Measurements from ENCODE around the gene SLC25A20. TPM values are rescaled to one million over a fixed set of nuclear protein-coding genes. Genes with fewer than 3 reads are reported as not detected.

SLC25A20 gene
- total RNA-seq, 1 donor from 2014 or later, result 25.4 TPM

DNA sequence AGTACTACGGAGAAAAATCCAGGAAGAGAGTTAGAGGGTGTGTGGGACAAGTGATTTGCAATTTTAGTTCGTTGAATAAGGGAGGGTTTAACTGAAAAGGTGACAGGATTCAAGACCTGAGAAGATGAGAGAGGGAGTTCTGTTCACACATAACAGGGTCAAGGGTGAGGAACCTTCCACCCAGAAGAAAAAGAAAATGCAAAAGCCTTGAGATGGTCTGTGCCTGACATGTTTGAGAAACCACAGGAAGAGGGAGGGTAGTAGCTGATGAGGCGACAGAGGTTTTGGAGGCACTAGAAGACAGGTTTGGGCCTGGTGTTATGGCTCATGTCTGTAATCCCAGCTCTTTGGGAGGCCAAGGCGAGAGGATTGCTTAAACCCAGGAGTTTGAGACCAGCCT lies 591 bp upstream of the SLC25A20 start:
- DNase-seq (ENCODE audit: low read depth, low spot score), result no peak

DNA sequence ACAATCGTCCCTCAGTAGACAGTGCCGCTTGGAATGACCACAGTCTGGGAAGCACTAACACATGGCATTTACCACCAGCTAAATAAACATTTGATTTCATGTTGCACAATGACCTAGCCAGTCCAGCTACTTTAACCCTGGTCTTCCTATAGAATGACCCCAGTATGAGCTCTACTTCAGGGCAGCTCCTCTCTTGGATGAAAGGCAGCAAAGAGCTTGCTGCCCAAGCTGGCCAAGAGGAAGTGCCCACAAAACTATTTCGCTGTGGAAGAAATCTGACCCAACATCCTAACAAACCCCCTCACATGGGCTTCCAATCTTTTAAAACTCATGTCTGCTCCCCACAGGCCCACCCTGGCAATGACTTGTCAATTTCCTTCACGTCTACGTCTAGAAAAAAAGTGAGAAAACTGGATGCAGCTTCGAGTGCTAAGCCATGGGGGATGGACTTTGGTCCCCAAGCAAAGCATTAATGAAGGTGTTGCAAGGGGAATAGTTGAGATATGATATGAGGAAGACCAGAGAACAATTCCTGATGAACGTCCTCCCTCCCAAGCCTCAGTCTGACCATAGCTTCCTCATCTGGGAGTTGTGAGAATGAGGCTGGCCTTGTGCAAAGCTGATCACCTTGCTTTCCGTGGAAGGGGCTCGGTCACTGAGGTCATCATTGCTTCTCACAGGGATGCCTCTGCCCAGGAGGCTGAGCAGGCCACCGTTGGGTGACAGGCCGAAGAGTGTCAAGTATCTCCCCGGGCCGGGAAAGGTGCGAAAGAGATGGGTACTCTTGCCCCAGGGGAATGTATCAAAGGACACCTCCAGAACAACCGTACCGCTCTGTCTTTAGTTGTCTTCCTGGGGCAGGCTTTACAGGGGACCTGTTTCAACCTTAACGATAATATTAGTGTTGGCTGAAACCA lies 964 bp downstream of the SLC25A20 start:
- no peak for DNase-seq (ENCODE audit: low read depth, low spot score)

DNA sequence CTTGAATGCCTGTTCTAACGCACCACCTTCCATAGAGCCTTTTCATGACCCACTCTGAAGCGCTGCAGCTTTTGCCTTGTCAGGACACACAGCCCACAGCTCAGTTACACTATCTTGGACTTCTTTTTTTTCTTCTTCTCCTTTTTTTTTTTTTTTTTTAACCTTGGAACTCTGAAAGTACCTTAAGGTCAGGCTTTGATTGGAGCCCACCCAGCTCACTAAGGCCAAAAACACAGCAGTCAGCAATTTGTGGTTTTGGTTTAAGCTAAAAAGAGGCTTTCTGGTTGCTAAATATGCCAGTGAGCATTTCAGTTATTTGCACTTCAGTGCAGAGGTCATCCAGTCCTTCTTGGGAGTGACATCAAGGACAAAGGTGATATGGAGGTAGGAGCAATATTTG lies 1.7 kb downstream of the SLC25A20 start:
- no peak for DNase-seq (ENCODE audit: low read depth, low spot score)

DNA sequence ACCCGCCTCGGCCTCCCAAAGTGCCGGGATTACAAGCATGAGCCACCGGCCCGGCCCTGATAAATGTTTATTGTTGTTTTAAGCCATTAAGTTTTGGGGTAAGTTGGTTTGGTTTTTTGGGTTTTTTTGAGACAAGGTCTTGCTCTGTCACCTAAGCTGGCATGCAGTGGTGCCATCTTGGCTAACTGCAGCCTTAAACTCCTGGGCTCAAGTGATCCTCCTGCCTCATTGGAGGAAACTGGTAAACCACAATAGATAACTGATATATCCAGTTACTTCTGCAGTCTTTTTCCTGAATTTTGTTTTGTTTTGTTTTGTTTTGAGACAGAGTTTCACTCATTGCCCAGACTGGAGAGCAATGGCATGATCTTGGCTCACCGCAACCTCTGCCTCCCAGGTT lies 4.2 kb downstream of the SLC25A20 start:
- DNase-seq (ENCODE audit: low read depth, low spot score), result no peak

DNA sequence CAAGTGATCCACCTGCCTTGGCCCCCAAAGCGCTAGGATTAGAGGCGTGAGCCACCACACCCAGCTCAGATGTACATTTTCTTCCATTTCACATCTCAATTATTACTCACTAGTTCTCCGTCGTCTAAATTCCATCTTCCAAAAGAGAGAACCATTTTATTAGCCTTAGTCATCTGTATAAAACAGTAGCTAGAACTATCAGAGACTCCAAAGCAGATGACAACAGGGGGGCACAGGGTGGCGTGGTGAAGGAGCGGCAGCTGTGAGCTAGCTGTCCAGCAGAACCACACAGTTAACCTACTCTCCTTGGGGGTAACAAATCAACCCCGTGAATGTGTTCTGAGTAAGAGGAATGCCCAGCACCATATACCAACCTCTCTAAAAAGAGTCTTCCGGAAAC lies 7.1 kb downstream of the SLC25A20 start:
- DNase-seq (ENCODE audit: low read depth, low spot score), result no peak

DNA sequence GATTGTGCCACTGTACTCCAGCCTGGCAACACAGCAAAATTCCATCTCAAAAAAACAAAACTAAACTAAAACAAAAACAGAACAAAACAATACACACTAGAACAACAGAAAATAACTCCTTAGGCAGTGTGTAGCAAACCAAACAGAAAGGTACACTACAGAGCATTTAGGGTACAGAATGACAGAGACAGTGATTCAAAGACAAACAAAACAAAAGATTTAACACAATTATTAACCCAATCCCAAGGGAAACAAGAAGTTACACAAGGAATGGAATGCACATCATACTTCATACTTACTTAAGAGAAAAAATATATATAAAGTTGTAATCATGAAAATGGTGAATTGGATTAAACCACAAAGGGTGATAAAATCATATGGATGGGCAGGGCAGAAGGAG lies 12.9 kb downstream of the SLC25A20 start:
- DNase-seq (ENCODE audit: low read depth, low spot score), result no peak

DNA sequence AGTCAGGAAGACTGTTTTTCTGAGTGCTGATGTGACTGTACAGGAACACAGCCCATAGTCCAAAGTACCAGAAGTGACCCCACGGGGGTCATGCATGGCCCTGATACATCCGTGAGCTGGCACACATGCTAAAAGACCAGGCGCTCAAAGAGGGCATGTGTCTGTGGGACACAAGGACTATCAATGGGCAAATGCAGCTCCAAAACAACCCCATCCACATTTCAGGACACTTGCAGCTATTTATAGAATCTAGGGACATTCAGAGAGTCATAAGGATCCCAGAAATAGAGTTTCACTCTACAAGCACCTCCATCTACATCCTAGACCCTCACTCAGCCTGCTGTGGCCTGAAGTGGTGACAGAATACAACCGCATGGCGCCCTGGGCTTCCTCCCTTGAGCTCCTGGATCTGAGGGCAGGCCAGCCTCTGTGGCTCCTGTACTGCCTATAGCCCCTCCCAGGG lies 17.0 kb downstream of the SLC25A20 start:
- no peak for DNase-seq (ENCODE audit: low read depth, low spot score)

DNA sequence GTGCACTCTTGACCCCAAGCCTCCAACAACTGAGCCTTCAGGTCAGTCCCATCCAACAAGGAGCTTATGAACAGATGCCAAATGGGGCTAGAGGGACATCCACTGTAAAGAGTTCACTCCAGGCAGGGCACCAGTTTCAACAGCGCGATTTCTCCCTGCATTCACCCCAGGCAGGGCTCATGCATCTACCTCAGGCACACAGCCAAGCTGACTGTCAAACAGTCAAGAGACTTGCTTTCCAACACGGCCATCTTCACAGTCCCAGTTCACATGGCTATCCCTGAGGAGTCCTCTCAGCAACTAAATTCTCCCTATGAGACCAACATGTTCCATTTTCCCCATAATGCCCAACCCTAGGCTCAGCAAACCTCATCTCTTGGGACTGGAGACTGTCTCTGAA lies 17.7 kb downstream of the SLC25A20 start:
- DNase-seq (ENCODE audit: low read depth, low spot score), result no peak

DNA sequence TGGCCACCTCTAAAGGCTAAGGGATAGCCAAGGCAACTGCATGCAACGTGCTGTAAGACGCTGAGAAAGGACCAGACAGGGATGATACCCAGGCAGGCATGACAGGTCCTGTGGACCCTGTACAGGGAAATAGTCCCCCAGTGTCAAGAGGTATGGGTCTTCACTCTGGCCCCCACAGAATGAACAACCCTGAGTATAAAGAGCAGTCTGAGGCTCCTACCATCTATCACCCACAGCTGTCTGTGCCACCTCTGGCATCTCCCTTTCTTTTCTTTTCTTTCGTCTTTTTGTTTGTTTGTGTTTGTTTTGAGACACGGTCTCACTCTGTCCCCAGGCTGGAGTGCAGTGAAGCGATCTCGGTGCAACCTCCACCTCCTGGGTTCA lies 18.7 kb downstream of the SLC25A20 start:
- no peak for DNase-seq (ENCODE audit: low read depth, low spot score)

DNA sequence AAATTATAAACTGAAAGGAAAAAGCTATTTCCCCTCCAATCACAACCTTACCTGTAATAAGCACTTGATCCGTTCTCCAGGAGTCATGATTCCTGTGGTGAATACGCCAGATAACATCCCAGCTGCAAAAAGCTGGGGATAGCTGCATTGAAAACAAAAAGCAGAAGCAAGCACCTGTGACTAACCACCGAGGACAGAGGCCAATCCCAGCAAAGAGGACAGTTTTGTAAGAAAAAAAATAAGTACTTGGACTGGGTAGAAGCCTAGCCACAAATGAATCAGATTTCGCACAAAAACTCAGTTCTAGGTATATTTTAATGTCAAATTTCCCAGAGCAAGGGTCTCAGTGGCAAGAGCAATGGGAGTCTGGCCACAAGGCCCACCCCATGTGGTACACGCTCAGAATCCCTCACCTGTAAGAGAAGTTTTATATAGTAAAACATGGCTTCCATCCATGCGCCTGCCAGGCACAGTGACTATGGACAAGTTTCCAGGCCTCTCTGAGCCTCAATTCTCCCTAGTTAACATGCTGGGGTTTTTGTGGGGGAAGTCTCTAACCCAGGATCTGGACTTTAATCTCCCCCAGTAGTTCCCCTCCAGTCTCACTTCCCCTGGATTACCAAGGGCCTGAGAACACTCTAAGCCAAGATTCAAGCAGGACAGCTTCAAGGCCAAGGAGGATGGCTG lies 19.2 kb downstream of the SLC25A20 start:
- no peak for DNase-seq (ENCODE audit: low read depth, low spot score)

DNA sequence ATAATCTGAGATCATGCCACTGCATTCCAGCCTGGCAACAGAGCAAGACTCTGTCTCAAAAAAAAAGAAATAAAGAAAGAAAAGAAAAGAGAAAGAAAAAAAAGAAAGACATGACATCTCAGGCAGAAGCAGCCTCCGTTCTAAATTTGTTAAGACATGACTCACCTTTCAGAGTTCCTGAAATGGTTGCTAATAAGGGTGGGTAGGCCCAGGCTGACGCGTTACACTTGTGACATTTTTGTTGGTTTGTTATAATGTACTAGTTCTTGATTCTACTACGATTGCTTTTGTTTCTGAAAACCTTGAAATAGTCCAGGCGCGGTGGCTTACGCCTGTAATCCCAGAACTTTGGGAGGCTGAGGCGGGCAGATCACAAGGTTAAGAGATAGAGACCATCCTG lies 21.0 kb downstream of the SLC25A20 start:
- DNase-seq (ENCODE audit: low read depth, low spot score), result no peak

DNA sequence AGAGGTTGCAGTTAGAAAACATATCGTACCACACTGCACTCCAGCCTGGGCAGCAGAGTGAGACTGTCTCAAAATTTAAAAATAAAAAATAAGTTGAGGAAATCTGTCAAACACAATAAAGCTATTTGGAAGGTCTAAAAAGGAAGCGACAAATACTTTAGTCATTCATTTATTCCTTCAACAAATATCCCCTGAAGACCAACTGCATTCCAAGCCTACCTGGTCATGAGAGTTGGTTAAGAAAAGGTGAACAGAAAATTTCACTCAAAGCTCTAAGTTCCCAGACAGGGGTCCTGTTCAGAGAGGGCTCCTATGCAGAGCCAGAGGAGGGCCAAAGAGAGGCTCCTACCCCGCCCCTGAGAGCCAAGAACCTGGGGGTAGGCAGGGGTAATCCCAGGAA lies 35.6 kb downstream of the SLC25A20 start:
- DNase-seq (ENCODE audit: low read depth, low spot score), result no peak

DNA sequence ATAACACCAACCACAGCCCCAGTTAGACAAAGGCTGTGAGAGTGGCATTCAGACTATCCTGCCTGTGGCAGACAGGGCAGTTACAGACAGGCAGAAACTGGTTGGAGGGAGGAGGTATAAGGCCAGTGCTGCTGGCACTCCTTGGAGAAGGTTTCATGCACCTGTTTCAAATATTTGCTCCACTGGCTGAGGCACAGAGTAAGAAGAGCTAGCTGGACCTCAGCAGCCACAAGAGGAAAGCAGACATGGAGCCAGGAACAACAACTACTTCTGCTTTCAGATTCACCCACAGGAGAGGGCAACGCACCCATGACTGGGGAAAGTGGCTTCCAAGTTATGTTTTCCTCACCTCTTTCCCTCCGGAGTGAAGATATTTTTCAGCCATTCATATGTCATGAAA lies 39.5 kb downstream of the SLC25A20 start:
- no peak for DNase-seq (ENCODE audit: low read depth, low spot score)

DNA sequence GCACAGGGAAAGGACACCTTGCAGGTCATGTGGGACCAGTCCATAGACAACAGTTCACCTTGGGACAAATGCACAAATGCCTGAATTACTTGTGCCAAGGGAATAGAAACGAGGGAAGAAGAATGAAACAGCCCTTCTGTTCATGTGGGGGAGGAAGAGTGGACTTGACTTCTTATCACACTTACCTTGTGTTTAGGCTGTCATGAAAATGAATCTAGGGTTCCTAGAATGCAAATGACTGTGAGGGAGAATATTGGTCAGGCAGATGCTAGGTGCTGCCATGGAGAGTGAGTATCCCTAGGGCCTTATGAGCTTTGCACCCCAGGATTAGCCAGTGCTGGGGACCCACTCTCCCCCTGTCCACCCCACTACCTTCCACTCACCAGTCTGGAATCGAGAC lies 40.0 kb downstream of the SLC25A20 start:
- no peak for DNase-seq (ENCODE audit: low read depth, low spot score)

DNA sequence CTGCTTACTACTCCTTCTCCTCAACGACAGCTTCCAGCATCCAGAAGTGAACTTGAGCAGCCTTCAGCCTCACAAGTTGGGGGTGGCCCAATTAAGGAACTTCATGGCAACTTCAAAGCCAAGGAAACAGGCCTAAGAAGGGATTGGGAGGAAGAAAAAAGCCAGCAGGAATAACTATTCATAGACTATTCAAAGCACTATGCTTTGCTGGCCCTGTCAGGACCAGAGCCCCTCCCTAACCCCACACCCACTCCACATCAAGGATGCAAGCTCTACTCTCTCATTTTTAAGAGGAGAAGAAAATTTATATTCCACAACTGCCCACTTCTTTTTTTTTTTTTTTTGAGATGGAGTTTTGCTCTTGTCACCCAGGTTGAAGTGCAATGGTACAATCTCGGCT lies 41.0 kb downstream of the SLC25A20 start:
- no peak for DNase-seq (ENCODE audit: low read depth, low spot score)

DNA sequence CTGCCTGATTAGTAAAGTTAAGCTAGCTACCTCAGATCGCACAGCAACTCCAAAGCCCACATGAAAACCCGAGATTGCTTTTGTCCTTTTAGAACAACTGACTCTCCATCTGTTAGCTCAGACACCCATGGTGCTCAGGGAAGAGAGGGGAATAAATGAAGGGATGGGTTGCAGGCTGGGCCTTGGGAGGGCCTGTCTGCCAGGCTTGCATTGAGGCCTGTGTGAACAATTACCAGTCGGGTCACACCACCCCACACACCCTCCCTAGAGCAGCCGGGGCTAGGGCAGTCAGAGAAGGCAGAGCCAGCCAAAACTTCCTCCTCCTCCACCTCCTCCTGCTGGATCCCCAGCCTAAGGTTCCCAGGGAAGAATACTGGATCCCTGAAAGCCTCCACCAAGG lies 42.2 kb downstream of the SLC25A20 start:
- DNase-seq (ENCODE audit: low read depth, low spot score), result no peak

DNA sequence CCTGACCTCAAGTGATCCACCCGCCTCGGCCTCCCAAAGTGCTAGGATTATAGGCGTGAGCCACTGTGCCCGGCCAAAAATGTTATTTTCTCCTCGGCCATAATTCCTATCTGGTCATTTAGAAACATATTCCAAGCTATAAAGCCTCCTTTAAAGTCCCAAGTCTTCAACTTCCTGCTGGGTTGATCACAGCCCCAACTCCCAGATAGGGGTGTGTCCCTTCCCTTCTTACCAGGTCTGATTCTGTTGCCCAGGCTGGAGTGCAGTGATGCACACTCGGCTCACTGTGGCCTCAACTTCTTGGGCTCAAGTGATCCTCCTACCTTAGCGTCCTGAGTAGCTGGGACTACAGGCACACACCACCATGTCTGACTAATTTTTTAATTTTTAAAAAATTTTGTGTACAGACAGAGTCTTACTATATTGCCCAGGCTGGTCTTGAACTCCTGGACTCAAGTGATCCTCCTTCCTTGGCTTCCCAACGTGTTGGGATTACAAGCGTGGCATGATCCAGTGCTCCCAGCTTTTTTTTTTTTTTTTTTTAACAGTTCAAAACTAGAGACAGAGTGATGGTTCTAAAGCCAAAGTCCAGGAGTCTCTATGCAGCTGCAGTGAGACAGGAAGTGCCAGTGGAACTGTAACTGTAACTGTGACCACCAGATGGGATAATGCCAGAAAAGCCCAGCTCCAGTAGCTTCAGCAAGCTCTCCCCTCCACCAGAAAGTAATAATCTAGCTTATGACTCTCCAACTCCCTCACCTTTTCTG lies 42.8 kb downstream of the SLC25A20 start:
- no peak for DNase-seq (ENCODE audit: low read depth, low spot score)

DNA sequence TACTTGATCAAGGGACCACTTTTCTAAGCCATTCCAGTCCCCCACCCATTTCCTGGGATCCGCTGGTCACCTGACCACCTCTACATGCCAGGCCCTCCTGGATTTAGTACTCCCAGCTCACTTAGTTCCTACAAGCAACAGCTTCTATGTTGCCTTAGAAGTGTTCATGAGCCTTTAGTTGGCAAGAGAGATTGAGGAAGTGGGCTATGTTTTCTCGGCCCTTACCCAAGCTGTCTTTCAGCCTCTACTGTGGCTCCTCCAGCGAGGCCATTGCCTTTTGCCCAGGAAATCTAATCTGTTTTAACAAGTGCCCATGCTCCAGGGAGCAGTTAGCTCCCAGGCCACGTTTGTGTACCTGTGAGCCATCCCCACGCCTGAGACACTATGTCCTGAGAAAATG lies 46.5 kb downstream of the SLC25A20 start:
- DNase-seq (ENCODE audit: low read depth, low spot score), result no peak

DNA sequence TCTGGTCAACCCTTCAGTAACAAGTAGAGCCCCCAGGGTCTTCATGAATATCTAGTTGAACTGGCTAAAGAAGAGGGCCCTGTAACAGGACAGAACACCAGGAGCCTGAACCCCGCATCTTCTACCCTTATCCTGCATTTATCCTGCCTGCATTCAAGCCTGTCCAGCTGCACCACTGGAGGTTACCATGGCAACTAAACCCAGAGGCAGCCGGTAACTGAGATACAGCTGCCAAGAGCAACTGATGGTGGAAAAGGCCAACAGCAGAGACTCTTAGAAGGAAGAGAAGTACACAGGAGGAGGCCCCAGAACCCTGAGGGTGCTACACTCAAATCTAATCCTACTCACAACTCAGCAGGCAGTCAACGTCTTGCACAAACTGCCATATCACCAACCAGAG lies 47.3 kb downstream of the SLC25A20 start:
- no peak for DNase-seq (ENCODE audit: low read depth, low spot score)

DNA sequence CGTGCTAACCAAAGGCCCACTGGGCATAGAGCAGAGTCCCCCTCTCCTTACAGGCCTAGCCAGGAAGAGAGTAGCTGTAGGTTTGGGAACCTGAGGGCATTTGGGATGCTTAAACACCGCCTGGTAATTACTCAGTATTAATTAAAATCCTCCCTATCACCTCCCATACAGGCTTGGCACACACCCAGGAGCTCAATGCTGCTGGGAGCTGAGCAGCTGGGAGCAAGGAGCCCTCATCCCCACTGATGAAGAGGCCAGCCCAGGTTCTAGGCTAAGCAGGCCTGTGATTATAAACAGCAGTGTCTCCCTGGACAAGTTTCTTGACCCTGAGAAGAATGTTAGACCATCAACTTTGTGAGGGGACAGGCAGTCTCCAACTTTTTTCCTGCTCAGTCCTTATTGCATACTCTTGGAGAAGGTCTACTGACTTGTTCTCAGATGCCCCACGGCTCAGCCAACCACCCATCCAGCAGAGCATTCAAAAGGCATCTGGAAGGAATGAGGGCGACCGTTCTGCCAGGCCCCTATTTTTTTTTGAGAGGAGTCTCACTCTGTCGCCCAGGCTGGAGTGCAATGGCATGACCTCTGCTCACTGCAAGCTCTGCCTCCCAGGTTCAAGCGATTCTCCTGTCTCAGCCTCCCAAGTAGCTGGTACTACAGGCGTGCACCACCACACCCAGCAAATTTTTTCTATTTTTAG lies 49.7 kb downstream of the SLC25A20 start:
- no peak for DNase-seq (ENCODE audit: low read depth, low spot score)

Data from pulmonary artery endothelial cell (primary cell).